Activated CD8-positive, alpha-beta T cell treated with anti-CD3 and anti-CD28 coated beads, Interleukin-2, amount 10 ng/mL, durations not matched to agents 7 days and 5 days (primary cell): ENCODE results near the gene AMBRA1. TPM values are rescaled to one million over a fixed set of nuclear protein-coding genes. Genes with fewer than 3 reads are reported as not detected.

ENCODE experiments used
- ATAC-seq: fragments of 150-1000 bp; cut with Tn5 transposase; one replicate; pipeline ENCODE4 v1.10.0; 2021; ENCODE audit warnings: moderate library complexity
- CTCF ChIA-PET: fragments of 350-600 bp; sonication (Branson Sonifier 250); formaldehyde crosslinking; loops from one replicate; lab custom pipeline; 2021; ENCODE audit warnings: antibody characterized with exemption; lab: Charles Lee
- POLR2A ChIA-PET: fragments of 350-600 bp; sonication (Branson Sonifier 250); formaldehyde crosslinking; loops from one replicate; lab custom pipeline; 2021; ENCODE audit warnings: antibody characterized with exemption; lab: Charles Lee
- DNase-seq: peaks from one replicate; pipeline ENCODE4 v3.0.0-alpha.2; 2020
- H3K27ac Mint-ChIP-seq: one replicate; pipeline ENCODE4 v1.8.0; 2021; ENCODE audit warnings: mild to moderate bottlenecking, mixed read lengths
- H3K27me3 Mint-ChIP-seq: one replicate; pipeline ENCODE4 v1.8.0; 2021; ENCODE audit warnings: low read depth, mixed read lengths
- H3K36me3 Mint-ChIP-seq: one replicate; pipeline ENCODE4 v1.8.0; 2021; ENCODE audit warnings: low read depth, mixed read lengths
- H3K4me1 Mint-ChIP-seq: one replicate; pipeline ENCODE4 v1.8.0; 2021; ENCODE audit warnings: low read depth, mixed read lengths
- H3K4me3 Mint-ChIP-seq: one replicate; pipeline ENCODE4 v1.8.0; 2021; ENCODE audit warnings: mild to moderate bottlenecking, mixed read lengths
- H3K9me3 Mint-ChIP-seq: one replicate; pipeline ENCODE4 v1.8.0; 2022; ENCODE audit warnings: mixed read lengths; ENCODE audit not compliant: insufficient read depth
- total RNA-seq, 2 experiments: library from RNA; stranded (reverse); gene quantifications; one replicate each; pipeline ENCODE4 v1.2.3, GENCODE V29; 2021

The AMBRA1 gene
- total RNA-seq, 2 experiments from 2014 or later = 34.0 to 35.1 TPM

DNA sequence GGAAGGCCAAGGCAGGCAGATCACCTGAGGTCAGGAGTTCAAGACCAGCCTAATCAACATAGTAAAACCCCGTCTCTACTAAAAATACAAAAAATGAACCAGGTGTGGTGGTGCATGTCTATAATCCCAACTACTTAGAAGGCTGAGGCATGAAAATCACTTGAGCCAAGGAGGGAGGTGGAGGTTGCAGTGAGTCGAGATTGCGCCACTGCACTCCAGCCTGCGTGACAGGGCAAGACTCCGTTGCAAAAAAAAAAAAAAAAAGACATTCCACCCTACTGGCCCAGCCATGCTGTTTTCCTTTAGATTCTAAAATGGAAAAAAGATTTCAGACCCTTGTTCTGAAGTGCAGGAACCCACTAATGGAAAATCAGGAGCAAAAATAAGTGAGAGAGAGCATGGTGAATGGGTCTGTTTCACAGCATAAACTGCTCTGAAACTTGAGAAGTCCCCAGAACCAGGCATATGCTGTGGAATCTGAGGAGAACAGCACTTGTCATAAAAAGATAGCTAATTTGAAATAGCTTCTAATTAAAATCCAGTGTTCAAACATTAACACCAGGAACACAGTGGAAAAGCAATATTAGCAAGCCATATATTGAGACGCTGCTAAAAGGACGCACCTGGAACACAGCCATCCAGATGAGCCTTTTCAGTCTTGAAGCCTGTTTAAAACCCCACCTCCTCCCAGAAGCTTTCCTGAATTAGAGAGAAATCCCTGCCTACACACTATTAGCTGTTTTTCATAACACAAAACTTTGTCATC is 136.0 kb downstream of the AMBRA1 start:
- DNase-seq = no peak
- ChIA-PET CTCF (interaction anchor here (1.0 kb wide), 1 partner anchor 22 kb away, joined by 4 read pairs; no protein-coding TSS in a partner anchor), POLR2A (no interaction called here)

DNA sequence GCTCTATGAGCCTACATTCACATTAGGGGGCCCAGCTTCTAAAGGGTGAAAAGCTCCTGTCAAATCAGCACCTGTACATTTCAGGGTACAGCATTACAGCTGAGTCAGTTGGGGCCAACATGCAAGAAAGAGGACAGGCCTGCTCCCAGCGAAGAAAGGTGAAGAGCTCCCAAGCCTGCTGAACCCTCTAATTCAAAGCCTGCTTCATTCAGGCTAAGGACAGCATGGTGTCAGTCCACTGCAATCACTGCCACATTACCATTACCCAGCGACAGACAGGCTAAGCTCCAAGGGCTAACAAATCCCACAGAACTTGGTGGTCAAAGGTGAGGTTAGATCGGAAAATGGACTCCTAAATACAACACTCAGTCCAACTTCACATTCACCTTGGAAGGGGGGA is 136.8 kb downstream of the AMBRA1 start:
- CTCF ChIA-PET = interaction anchor here (0.6 kb wide), 1 partner anchor 70 kb away, joined by 3 read pairs; no protein-coding TSS in a partner anchor

More for the DNA sequence above, 136.0 kb downstream of the AMBRA1 start:
- H3K36me3 Mint-ChIP-seq = peaks cover 1% of the 10 kb centered on the region
- H3K9me3 Mint-ChIP-seq = no peaks in the 10 kb centered on the region
- no peak for ATAC-seq
- H3K4me1 Mint-ChIP-seq = no peaks in the 10 kb centered on the region
- H3K4me3 Mint-ChIP-seq = no peak overlapping the region
- H3K27ac Mint-ChIP-seq = no peak overlapping the region
- H3K27me3 Mint-ChIP-seq = no peaks in the 10 kb centered on the region

DNA sequence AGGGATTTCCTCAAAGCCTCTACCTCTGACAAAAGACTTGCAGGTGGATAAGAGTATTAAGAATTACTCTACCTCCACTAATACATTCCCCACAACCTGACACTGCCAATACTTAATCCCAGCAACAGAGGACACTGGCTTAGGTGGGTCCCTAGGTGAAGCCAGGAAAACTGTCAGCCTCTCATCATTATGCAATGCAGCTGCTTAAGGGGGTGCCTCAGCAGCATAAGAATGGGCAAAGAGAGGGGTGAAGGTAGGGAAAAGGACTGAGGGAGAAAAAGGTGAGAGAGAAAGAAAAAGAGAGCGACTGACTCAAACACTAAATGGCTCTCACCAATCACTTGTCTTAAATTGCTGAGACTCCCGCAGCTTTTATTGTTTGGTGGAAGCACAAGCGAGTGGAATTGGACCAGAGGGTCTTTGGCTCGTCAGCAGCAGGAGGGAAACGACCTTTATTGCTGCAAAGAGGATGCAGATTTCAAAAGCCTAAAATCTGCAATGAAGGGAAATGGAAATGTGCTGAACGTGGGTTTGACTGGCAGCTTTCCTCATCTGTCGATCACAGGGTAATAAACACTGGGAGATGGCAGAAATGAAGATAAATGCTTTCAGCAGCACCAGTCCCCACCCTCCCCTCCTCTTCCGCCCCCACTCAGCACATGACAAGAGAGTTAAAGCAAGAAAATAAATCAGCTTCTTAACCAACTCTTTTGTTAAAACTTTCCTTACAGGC is 137.4 kb downstream of the AMBRA1 start:
- no peak for ATAC-seq
- no peak overlapping the region for H3K4me3 Mint-ChIP-seq
- no peak overlapping the region for H3K27ac Mint-ChIP-seq

More for the DNA sequence above, 136.8 kb downstream of the AMBRA1 start:
- Mint-ChIP-seq H3K27ac (no peak overlapping the region), H3K4me3 (no peak overlapping the region), H3K9me3 (no peaks in the 10 kb centered on the region), H3K27me3 (no peaks in the 10 kb centered on the region), H3K4me1 (no peaks in the 10 kb centered on the region), H3K36me3 (peaks cover 1% of the 10 kb centered on the region)
- no peak for DNase-seq
- POLR2A ChIA-PET = no interaction called here
- no peak for ATAC-seq

DNA sequence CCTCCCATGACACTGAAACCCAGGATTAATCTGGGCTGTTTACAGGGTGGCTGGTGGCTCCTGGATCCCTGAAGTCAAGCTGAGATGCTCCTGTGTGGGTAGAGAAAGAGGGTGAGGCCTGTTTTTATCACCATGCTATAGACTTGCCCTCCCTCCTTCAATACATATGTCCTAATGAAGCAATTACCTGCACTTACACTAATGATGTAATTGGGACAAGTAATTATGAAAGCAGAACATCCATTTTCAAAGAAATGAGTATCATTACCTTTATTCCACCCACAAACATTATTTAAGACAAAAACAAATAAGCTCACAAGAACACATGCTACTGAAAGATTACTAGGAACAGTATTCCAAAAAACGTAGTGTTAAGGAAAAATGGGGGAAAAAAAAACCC is 138.0 kb downstream of the AMBRA1 start:
- H3K9me3 Mint-ChIP-seq = no peaks in the 10 kb centered on the region
- H3K4me1 Mint-ChIP-seq = no peaks in the 10 kb centered on the region
- no peak overlapping the region for H3K27ac Mint-ChIP-seq
- H3K27me3 Mint-ChIP-seq = no peaks in the 10 kb centered on the region
- ATAC-seq (no peak), DNase-seq (no peak)
- ChIA-PET CTCF (interaction anchor here (1.2 kb wide), 1 partner anchor 67 kb away, joined by 3 read pairs; no protein-coding TSS in a partner anchor), POLR2A (no interaction called here)
- peaks cover 1% of the 10 kb centered on the region for H3K36me3 Mint-ChIP-seq
- H3K4me3 Mint-ChIP-seq = no peak overlapping the region

More for the DNA sequence above, 137.4 kb downstream of the AMBRA1 start:
- CTCF ChIA-PET = interaction anchor here (0.6 to 1.2 kb wide), 2 partner anchors 67 to 69 kb away, joined by 3 read pairs; no protein-coding TSS in a partner anchor
- no peaks in the 10 kb centered on the region for H3K4me1 Mint-ChIP-seq
- peaks cover 1% of the 10 kb centered on the region for H3K36me3 Mint-ChIP-seq
- POLR2A ChIA-PET = no interaction called here
- H3K27me3 Mint-ChIP-seq = no peaks in the 10 kb centered on the region
- DNase-seq = no peak
- H3K9me3 Mint-ChIP-seq = no peaks in the 10 kb centered on the region

DNA sequence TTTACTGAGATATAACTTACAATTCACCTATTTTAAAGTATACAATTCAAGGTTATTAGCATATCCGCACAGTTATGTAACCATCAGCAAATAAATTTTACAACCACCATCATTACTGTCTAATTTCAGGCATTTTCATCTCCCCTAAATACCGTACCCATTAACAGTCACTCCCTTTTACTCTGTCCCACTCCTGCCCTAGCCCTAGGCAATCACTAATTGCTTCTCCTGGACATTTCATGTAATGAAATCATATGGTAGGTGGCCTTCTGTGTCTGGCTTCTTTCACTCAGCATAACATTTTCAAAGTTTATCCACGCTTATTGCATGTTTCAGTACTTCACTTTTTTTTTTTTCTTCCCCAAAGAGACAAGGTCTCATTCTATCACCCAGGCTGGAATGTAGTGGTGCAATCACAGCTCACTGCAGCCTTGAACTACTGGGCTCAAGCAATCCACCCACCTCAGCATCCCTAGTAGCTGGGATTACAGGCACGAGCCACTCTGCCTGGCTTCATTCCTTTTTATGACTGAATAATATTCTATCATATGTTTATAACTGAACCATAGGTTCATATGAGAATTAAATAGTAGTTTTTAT is 140.8 kb downstream of the AMBRA1 start:
- H3K27ac Mint-ChIP-seq = no peak overlapping the region
- H3K4me1 Mint-ChIP-seq = peaks cover 4% of the 10 kb centered on the region
- no peaks in the 10 kb centered on the region for H3K27me3 Mint-ChIP-seq
- ChIA-PET CTCF (no interaction called here), POLR2A (no interaction called here)
- no peak overlapping the region for H3K4me3 Mint-ChIP-seq
- DNase-seq = no peak
- peaks cover 3% of the 10 kb centered on the region for H3K36me3 Mint-ChIP-seq
- no peaks in the 10 kb centered on the region for H3K9me3 Mint-ChIP-seq
- ATAC-seq = no peak

DNA sequence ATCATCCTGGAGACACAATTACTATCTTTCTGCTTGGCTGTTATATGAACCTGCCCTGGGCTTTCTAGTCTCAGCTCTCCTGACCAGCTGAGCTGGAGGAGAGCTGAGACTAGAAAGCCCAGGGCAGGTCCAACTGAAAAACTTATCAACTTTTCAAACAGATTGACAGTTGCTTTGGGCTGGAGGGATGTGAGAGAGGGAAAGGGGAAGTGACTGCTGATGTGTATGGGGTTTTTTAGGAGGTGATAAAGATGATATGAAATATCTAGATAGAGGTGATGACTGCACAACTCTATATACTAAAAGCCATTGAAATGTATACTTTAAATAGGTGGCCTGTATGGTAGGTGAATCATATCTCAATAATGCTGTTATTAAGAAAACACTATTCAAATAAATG is 142.1 kb downstream of the AMBRA1 start:
- DNase-seq (no peak), ATAC-seq (no peak)
- Mint-ChIP-seq H3K4me3 (no peak overlapping the region), H3K9me3 (no peaks in the 10 kb centered on the region), H3K27me3 (no peaks in the 10 kb centered on the region), H3K4me1 (peaks cover 4% of the 10 kb centered on the region), H3K36me3 (peaks cover 3% of the 10 kb centered on the region), H3K27ac (no peak overlapping the region)
- ChIA-PET CTCF (interaction anchor here (1.6 kb wide), 1 partner anchor 38 kb away, joined by 4 read pairs; no protein-coding TSS in a partner anchor), POLR2A (interaction anchor here (0.7 kb wide), 1 partner anchor 19 kb away, joined by 3 read pairs; no protein-coding TSS in a partner anchor)

DNA sequence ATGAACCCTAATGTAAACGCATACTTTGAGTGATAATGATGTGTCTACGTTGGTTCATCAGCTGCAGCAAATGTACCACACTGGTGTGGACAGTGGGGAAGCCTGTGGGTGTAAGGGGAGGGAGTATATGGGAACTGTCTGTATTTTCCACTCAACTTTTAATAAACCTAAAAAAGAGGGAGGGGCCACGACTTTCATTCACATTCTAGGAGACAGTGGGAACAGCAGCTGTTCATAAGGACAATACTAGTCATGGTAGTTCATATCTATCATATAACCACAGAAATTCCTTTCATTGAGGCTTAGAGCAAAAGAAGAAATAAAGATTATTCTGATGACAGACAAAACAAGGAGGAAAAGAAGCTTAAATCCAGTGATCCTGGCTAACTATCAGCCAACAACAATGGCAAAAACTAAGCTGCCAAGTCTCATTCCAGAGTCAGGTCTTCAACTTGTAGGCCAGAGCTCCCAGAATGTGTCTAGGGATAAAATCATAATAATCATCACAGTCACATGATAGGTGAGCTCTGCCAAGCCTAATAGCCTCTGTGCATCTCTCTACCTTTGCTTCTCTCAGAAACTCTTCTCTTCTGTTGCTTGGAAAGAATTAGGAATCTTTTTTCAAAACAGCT is 142.9 kb downstream of the AMBRA1 start:
- no peak overlapping the region for H3K4me3 Mint-ChIP-seq
- H3K9me3 Mint-ChIP-seq = no peaks in the 10 kb centered on the region
- ChIA-PET CTCF (interaction anchor here (1.6 kb wide), 1 partner anchor 39 kb away, joined by 4 read pairs; no protein-coding TSS in a partner anchor), POLR2A (interaction anchor here (0.7 kb wide), 1 partner anchor 20 kb away, joined by 3 read pairs; no protein-coding TSS in a partner anchor)
- ATAC-seq = no peak
- no peak overlapping the region for H3K27ac Mint-ChIP-seq
- no peak for DNase-seq
- H3K36me3 Mint-ChIP-seq = peaks cover 3% of the 10 kb centered on the region
- peaks cover 4% of the 10 kb centered on the region for H3K4me1 Mint-ChIP-seq
- H3K27me3 Mint-ChIP-seq = no peaks in the 10 kb centered on the region

DNA sequence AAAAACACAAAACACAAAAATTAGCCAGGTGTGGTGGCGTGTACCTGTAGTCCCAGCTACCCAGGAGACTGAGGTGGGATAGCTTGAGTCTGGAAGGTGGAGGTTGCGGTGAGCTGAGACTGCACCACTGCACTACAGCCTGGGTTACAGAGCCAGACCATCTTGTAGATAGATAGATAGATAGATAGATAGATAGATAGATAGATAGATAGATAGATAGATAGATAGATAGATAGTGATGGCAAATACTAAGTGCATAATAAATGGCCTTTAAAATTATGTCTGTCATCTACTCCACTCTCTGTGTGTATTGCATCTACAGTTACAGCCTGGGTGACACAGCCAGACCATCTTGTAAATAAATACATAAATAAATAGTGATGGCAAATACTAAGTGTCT is 146.3 kb downstream of the AMBRA1 start:
- no peak for ATAC-seq

DNA sequence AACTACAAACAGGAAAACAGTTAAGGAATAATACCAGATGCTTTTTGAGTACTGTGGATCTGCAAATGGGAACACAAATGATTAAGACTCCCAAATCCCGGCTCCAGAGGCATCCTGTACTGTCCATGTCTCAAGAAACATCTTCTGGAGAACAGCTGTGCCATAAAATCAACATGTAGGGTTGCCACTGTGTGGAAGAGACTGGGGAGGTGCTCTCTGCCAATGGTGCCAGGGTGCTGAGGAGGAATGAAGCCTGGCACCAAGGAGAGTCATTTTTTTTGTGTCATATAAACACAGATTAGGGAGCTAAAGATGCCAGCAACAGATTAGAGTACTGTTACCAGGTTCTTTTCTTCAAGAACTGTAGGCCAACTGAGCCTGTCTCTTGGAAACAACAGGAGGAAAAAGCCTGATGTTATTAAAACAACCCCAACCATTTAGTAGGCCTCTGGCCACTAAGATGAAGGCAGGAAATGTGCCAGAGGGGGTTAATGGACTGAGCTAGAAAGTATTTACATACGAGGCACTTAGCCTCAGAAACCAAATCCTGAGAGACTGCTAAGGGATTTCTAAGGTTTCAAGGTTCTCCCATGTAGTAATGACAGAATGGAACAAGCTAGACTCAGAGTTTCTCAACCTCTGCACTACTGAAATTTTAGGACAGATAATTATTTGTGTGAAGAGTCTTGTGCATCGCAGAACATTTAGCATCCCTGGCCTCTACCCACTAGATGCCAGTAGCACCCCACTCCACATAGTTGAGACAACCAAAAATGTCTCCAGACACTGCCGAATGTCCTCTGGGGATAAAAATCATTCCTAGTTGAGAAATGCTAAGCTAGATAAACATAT is 147.7 kb downstream of the AMBRA1 start:
- H3K27me3 Mint-ChIP-seq = no peaks in the 10 kb centered on the region
- ATAC-seq = no peak
- DNase-seq = no peak
- no peak overlapping the region for H3K4me3 Mint-ChIP-seq
- peaks cover 4% of the 10 kb centered on the region for H3K4me1 Mint-ChIP-seq
- no peaks in the 10 kb centered on the region for H3K9me3 Mint-ChIP-seq
- CTCF ChIA-PET = interaction anchor here (0.9 to 1.9 kb wide), 3 partner anchors 9 to 44 kb away, joined by 3 to 4 read pairs (median 4); no protein-coding TSS in a partner anchor
- POLR2A ChIA-PET = no interaction called here
- H3K36me3 Mint-ChIP-seq = peaks cover 19% of the 10 kb centered on the region
- H3K27ac Mint-ChIP-seq = no peak overlapping the region

More for the DNA sequence above, 146.3 kb downstream of the AMBRA1 start:
- peaks cover 13% of the 10 kb centered on the region for H3K36me3 Mint-ChIP-seq
- ChIA-PET CTCF (no interaction called here), POLR2A (no interaction called here)
- DNase-seq = no peak
- H3K27ac Mint-ChIP-seq = no peak overlapping the region
- H3K4me1 Mint-ChIP-seq = peaks cover 4% of the 10 kb centered on the region
- H3K4me3 Mint-ChIP-seq = no peak overlapping the region
- H3K27me3 Mint-ChIP-seq = no peaks in the 10 kb centered on the region
- no peaks in the 10 kb centered on the region for H3K9me3 Mint-ChIP-seq

DNA sequence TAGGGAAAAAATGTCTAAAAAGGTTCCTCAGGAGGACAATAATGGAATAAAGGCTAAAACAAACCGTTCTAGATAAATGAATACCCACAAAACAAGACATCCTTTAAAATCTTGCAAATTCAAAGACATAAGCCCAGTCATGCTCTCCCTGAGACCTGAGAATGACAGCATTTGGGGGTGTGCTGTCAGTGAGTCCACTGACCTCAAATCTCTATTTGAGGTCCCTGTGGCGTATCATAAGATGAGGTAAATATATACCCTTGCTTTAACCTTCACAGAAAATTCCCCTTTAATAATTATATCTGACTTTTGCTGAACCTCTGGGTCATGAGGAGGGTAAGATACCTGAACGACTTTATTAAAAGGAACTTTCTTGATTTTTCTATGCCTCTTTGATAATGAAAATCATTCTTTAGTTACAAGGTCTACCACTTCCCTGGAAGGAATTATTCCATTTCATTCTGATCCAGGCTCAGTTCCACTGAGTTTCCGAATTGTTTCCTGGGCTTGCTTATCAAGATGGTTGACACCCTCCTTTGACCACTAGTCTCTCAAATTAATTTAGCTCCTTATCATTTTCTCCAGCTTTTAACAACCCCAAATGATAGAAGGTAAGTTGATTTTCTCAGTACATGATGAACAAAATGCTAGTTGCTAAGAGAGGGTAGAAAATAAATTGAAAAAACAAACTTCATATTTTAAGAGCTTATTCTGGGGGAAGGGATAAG is 148.5 kb downstream of the AMBRA1 start:
- Mint-ChIP-seq H3K4me1 (peaks cover 4% of the 10 kb centered on the region), H3K27ac (no peak overlapping the region), H3K4me3 (no peak overlapping the region), H3K36me3 (peaks cover 23% of the 10 kb centered on the region), H3K9me3 (no peaks in the 10 kb centered on the region), H3K27me3 (no peaks in the 10 kb centered on the region)
- no peak for DNase-seq
- ChIA-PET CTCF (interaction anchor here (1.5 to 1.9 kb wide), 2 partner anchors 8 to 45 kb away, joined by 4 read pairs; no protein-coding TSS in a partner anchor), POLR2A (no interaction called here)
- no peak for ATAC-seq
